Measurements from ENCODE around the gene NFATC2.

The NFATC2 gene

DNA sequence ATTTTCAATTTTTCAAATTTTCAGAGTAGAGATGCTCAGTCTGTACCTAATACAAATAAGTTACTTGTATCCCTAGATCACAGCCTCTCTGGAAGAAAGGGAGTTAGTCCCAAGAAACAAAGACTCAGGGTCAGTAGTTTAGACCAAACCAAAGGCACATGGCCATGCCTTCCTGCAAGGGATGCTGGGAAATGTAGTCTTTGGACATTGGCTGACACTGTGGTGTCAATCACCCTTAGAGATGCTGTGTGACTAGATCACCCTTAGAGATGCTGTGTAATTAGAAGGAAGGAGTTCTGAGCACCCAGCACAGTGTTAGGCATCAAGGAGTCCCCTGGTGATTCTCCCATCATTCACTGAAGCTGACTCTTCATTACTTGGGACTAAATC is 202.1 kb downstream of the NFATC2 start:
- no peaks in the 10 kb centered on the region; the same call in 1 of the 2 replicates for H3K9me3 ChIP-seq (ENCODE audit: insufficient read depth, low read depth, low read length)
- no peak overlapping the region for H2AFZ ChIP-seq (ENCODE audit: low read length)
- H4K20me1 ChIP-seq (ENCODE audit: insufficient read depth, low read length, poor library complexity, severe bottlenecking), result no peaks in the 10 kb centered on the region
- H3K4me1 ChIP-seq (ENCODE audit: insufficient read depth, low read length, poor library complexity, severe bottlenecking), result no peaks in the 10 kb centered on the region
- H3K9me2 ChIP-seq (replicated peaks; ENCODE audit: low read depth, low read length), result no peaks in the 10 kb centered on the region
- H3K9ac ChIP-seq (ENCODE audit: low read depth, low read length, poor library complexity, severe bottlenecking), result no peak overlapping the region
- H3K36me3 ChIP-seq (ENCODE audit: insufficient read depth, low read length), result no peaks in the 10 kb centered on the region
- no peak overlapping the region for H3K4me3 ChIP-seq (ENCODE audit: low read length, poor library complexity, severe bottlenecking)
- no peaks in the 10 kb centered on the region for H3K27me3 ChIP-seq (ENCODE audit: insufficient read depth, low read length, poor library complexity, severe bottlenecking)
- no peak overlapping the region for H3K4me2 ChIP-seq (ENCODE audit: low read depth, low read length, poor library complexity, severe bottlenecking)
- TF ChIP-seq, protein P1, sequence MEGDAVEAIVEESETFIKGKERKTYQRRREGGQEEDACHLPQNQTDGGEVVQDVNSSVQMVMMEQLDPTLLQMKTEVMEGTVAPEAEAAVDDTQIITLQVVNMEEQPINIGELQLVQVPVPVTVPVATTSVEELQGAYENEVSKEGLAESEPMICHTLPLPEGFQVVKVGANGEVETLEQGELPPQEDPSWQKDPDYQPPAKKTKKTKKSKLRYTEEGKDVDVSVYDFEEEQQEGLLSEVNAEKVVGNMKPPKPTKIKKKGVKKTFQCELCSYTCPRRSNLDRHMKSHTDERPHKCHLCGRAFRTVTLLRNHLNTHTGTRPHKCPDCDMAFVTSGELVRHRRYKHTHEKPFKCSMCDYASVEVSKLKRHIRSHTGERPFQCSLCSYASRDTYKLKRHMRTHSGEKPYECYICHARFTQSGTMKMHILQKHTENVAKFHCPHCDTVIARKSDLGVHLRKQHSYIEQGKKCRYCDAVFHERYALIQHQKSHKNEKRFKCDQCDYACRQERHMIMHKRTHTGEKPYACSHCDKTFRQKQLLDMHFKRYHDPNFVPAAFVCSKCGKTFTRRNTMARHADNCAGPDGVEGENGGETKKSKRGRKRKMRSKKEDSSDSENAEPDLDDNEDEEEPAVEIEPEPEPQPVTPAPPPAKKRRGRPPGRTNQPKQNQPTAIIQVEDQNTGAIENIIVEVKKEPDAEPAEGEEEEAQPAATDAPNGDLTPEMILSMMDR (conservative IDR thresholded peaks at IDR 0.05; ENCODE audit: low read length), result no peak
- no peak for TF ChIP-seq EZH2phosphoT487 (IDR thresholded peaks at IDR 0.05; ENCODE audit: borderline replicate concordance)
- no peaks in the 10 kb centered on the region for H3K79me2 ChIP-seq (ENCODE audit: insufficient read depth, low read length)
- no peaks in the 10 kb centered on the region for H3F3A ChIP-seq (ENCODE audit: low read depth)

DNA sequence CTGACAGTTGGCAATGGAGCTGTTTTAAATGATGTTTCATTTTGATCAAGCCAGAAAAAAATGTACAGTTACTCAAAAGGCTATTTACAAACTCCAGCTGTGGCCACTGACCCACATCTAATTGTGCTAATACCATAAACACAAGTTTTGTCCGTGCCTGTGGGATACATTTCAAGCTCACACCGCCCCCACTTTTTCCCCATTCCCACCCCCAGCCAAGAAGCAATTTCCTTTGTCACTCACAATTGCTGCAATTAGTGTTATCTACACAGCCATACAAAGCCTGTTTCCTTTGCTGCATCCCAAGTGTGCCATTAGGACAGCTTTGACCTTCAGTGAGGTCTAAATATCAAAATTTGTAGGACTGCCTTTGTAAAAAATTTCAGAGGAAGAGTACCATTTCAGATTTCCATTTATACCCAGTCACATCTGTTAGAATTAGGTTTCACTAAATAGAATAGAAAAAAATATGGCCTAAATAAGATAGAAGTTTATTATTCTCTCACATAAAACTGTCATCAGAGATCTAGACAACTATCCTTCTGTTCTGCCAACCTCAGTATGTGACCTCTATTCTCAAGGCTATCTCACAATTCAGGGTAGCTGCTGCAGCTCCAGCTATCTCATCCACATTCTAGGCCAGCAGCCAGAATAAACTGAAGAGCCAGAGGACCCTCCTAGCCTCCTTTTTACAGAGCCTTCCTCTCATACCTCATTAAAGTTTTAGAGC is 202.6 kb downstream of the NFATC2 start:
- no peak overlapping the region for H2AFZ ChIP-seq (ENCODE audit: low read length)
- no peak overlapping the region for H3K4me2 ChIP-seq (ENCODE audit: low read depth, low read length, poor library complexity, severe bottlenecking)
- no peaks in the 10 kb centered on the region for H3K27me3 ChIP-seq (ENCODE audit: insufficient read depth, low read length, poor library complexity, severe bottlenecking)
- H3K4me1 ChIP-seq (ENCODE audit: insufficient read depth, low read length, poor library complexity, severe bottlenecking), result no peaks in the 10 kb centered on the region
- H4K20me1 ChIP-seq (ENCODE audit: insufficient read depth, low read length, poor library complexity, severe bottlenecking), result no peaks in the 10 kb centered on the region
- no peak overlapping the region for H3K4me3 ChIP-seq (ENCODE audit: low read length, poor library complexity, severe bottlenecking)
- H3K9me2 ChIP-seq (replicated peaks; ENCODE audit: low read depth, low read length), result no peaks in the 10 kb centered on the region
- no peaks in the 10 kb centered on the region; the same call in 1 of the 2 replicates for H3K9me3 ChIP-seq (ENCODE audit: insufficient read depth, low read depth, low read length)
- H3K79me2 ChIP-seq (ENCODE audit: insufficient read depth, low read length), result no peaks in the 10 kb centered on the region
- no peaks in the 10 kb centered on the region for H3F3A ChIP-seq (ENCODE audit: low read depth)
- H3K9ac ChIP-seq (ENCODE audit: low read depth, low read length, poor library complexity, severe bottlenecking), result no peak overlapping the region
- no peaks in the 10 kb centered on the region for H3K36me3 ChIP-seq (ENCODE audit: insufficient read depth, low read length)
- TF ChIP-seq EZH2phosphoT487 (IDR thresholded peaks at IDR 0.05; ENCODE audit: borderline replicate concordance), result no peak
- TF ChIP-seq, protein P1 (conservative IDR thresholded peaks at IDR 0.05; ENCODE audit: low read length), result no peak

DNA sequence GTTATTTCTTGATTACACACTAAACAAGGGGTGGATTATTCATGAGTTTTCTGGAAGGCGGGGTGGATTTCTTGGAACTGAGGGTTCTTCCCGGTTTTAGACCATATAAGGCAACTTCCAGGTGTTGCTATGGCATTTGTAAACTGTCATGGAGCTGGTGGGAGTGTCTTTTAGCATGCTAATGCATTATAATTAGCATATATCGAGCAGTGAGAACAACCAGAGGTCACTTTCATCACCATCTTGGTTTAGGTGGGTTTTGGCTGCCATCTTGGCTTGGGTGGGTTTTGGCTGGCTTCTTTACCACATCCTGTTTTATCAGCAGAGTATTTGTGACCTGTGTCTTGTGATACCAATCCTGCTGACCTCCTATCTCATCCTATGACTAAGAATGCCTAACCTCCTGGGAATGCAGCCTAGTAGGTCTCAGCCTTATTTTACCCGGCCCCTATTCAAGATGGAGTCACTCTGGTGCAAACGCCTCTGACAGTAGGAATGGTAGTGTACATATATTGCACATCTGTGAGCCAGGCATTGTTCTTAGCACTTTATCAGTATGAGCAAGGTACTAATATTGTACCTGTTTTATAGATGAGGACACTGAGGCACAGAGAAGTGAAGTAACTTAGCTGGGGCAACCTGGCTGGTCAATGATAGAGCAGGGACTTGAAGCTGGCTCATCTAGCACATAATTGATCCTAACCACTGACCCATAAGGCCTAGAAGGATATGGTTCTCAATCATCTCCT is 203.7 kb downstream of the NFATC2 start:
- Histone ChIP-seq H3K79me2 (ENCODE audit: insufficient read depth, low read length) (no peaks in the 10 kb centered on the region), H2AFZ (ENCODE audit: low read length) (no peak overlapping the region), H3K4me3 (ENCODE audit: low read length, poor library complexity, severe bottlenecking) (no peak overlapping the region), H3F3A (ENCODE audit: low read depth) (no peaks in the 10 kb centered on the region), H3K9me2 (replicated peaks; ENCODE audit: low read depth, low read length) (no peaks in the 10 kb centered on the region), H3K36me3 (ENCODE audit: insufficient read depth, low read length) (no peaks in the 10 kb centered on the region), H3K9ac (ENCODE audit: low read depth, low read length, poor library complexity, severe bottlenecking) (no peak overlapping the region), H3K9me3 (ENCODE audit: insufficient read depth, low read depth, low read length) (no peaks in the 10 kb centered on the region), H4K20me1 (ENCODE audit: insufficient read depth, low read length, poor library complexity, severe bottlenecking) (no peaks in the 10 kb centered on the region), H3K27me3 (ENCODE audit: insufficient read depth, low read length, poor library complexity, severe bottlenecking) (no peaks in the 10 kb centered on the region), H3K4me2 (ENCODE audit: low read depth, low read length, poor library complexity, severe bottlenecking) (no peak overlapping the region), H3K4me1 (ENCODE audit: insufficient read depth, low read length, poor library complexity, severe bottlenecking) (no peaks in the 10 kb centered on the region)
- TF ChIP-seq, protein P1 (conservative IDR thresholded peaks at IDR 0.05; ENCODE audit: low read length), result no peak
- TF ChIP-seq EZH2phosphoT487 (IDR thresholded peaks at IDR 0.05; ENCODE audit: borderline replicate concordance), result no peak
